Measurements from ENCODE around the gene NUP85. TPM values are rescaled to one million over a fixed set of nuclear protein-coding genes. Genes with fewer than 3 reads are reported as not detected.

The NUP85 gene
- total and polyA plus RNA-seq, 2 experiments from 2014 or later, result 59.4 to 114 TPM

DNA sequence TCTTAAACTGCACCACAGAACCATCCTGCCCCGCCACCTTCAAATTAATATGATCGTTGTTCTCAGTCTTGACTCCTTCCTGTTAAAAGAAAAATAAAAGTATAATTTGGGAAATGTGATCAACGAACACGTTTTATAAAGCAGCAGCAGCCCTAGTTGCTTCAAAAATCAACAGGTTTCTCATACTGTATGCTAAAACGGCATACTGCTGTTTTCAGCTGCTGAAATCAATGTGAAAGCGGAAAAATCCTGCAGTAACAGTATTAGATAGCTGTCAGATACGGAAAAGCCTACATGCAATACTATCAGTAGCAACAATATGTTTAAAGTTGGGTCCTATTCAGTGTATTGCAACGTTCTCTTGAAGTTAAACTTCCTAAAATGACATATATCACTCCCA is 24.4 kb upstream of the NUP85 start (continued):
- TF ChIP-seq, protein P1, sequence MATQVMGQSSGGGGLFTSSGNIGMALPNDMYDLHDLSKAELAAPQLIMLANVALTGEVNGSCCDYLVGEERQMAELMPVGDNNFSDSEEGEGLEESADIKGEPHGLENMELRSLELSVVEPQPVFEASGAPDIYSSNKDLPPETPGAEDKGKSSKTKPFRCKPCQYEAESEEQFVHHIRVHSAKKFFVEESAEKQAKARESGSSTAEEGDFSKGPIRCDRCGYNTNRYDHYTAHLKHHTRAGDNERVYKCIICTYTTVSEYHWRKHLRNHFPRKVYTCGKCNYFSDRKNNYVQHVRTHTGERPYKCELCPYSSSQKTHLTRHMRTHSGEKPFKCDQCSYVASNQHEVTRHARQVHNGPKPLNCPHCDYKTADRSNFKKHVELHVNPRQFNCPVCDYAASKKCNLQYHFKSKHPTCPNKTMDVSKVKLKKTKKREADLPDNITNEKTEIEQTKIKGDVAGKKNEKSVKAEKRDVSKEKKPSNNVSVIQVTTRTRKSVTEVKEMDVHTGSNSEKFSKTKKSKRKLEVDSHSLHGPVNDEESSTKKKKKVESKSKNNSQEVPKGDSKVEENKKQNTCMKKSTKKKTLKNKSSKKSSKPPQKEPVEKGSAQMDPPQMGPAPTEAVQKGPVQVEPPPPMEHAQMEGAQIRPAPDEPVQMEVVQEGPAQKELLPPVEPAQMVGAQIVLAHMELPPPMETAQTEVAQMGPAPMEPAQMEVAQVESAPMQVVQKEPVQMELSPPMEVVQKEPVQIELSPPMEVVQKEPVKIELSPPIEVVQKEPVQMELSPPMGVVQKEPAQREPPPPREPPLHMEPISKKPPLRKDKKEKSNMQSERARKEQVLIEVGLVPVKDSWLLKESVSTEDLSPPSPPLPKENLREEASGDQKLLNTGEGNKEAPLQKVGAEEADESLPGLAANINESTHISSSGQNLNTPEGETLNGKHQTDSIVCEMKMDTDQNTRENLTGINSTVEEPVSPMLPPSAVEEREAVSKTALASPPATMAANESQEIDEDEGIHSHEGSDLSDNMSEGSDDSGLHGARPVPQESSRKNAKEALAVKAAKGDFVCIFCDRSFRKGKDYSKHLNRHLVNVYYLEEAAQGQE (IDR thresholded peaks at IDR 0.05; ENCODE audit: unreplicated experiment), result no peak
- TF ChIP-seq NANOG (IDR thresholded peaks at IDR 0.05; ENCODE audit: borderline replicate concordance) (no peak), EZH2 (IDR thresholded peaks at IDR 0.05; ENCODE audit: low read depth, unreplicated experiment) (no peak), ZNF331 (CRISPR knock-in tag; IDR thresholded peaks at IDR 0.05; ENCODE audit: low read depth) (no peak), STAT1 (IDR thresholded peaks at IDR 0.05; ENCODE audit: unreplicated experiment) (no peak), CREB1 (CRISPR knock-in tag; IDR thresholded peaks at IDR 0.05; ENCODE audit: low read depth) (no peak), EZH2phosphoT487 (IDR thresholded peaks at IDR 0.05; ENCODE audit: unreplicated experiment) (no peak)
- TF ChIP-seq, protein P2, sequence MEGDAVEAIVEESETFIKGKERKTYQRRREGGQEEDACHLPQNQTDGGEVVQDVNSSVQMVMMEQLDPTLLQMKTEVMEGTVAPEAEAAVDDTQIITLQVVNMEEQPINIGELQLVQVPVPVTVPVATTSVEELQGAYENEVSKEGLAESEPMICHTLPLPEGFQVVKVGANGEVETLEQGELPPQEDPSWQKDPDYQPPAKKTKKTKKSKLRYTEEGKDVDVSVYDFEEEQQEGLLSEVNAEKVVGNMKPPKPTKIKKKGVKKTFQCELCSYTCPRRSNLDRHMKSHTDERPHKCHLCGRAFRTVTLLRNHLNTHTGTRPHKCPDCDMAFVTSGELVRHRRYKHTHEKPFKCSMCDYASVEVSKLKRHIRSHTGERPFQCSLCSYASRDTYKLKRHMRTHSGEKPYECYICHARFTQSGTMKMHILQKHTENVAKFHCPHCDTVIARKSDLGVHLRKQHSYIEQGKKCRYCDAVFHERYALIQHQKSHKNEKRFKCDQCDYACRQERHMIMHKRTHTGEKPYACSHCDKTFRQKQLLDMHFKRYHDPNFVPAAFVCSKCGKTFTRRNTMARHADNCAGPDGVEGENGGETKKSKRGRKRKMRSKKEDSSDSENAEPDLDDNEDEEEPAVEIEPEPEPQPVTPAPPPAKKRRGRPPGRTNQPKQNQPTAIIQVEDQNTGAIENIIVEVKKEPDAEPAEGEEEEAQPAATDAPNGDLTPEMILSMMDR (conservative IDR thresholded peaks at IDR 0.05; ENCODE audit: low read depth in 2 of 2), result no peak

DNA sequence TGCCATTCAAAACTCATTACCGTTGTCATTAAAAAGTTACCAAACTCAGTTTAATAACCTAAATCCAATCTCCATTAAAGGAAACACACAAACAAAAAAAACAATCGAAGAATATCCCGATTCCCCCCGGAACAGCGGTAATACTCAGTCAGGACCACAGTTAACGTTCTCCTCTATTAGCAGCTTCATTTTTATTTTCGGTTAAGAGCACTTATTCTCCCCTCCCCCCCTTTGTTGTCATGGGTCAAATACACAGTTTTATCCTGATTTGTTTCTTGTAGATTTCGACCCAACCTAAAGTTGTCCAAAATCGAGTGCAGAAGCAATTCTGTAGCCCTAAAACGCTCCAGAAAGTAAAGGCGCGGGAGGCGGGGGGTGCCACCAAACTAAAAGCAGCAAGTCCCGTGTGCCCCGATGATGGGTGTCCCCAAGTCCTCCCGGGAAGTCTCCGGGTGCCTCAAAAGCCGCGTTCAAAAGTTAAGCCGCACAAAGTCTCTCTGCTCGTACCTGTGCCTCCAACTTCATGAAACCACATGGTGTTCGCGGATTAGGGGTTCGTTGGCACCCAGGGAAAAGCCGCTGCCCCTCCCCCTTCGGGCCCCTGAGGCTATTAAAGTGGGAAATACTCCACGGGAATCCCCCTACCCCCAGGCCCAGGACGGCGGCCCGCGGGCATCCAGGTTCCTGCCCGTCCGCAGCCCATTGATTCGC is 23.7 kb upstream of the NUP85 start:
- Mint-ChIP-seq H3K27me3 (ENCODE audit: insufficient read depth, low read depth, poor library complexity) (peaks cover 14% of the 10 kb centered on the region), H3K9me3 (peaks cover 4% of the 10 kb centered on the region; the same call in 1 of the 3 replicates), H3K4me1 (peaks cover 21% of the 10 kb centered on the region), H3K36me3 (ENCODE audit: low read depth) (peaks cover 49% of the 10 kb centered on the region), H3K27ac (peak overlapping the region; percentile 72), H3K4me3 (peak overlapping the region; percentile 90)
- peak overlapping the region; percentile 85 for H3K4me3 ChIP-seq
- H3K27me3 ChIP-seq (ENCODE audit: insufficient read depth), result no peaks in the 10 kb centered on the region
- peaks cover 36% of the 10 kb centered on the region for H4K20me1 ChIP-seq (replicated peaks; ENCODE audit: insufficient read depth)
- peaks cover 28% of the 10 kb centered on the region for H3K36me3 ChIP-seq (ENCODE audit: insufficient read depth)
- H3K9me2 ChIP-seq (ENCODE audit: insufficient read depth), result no peaks in the 10 kb centered on the region
- ATAC-seq, result peak; percentile 19
- peaks cover 20% of the 10 kb centered on the region for H3F3A ChIP-seq (replicated peaks; ENCODE audit: low read depth)
- H3K4me1 ChIP-seq (ENCODE audit: insufficient read depth), result 0 out of 2 replicates have a peak, but pooled peaks cover 13% of the 10 kb centered on the region
- H3K27ac ChIP-seq (ENCODE audit: low read depth), result peak overlapping the region; percentile 96
- peak; percentile 39 for DNase-seq (ENCODE audit: low spot score)
- H2AFZ ChIP-seq, result no peak overlapping the region
- peaks cover 59% of the 10 kb centered on the region for H3K79me2 ChIP-seq (replicated peaks; ENCODE audit: insufficient read depth)
- H3K4me2 ChIP-seq, result peak overlapping the region; percentile 96
- TF ChIP-seq ZNF331 (CRISPR knock-in tag; IDR thresholded peaks at IDR 0.05; ENCODE audit: low read depth), result no peak
- TF ChIP-seq EZH2phosphoT487 (IDR thresholded peaks at IDR 0.05; ENCODE audit: unreplicated experiment), result no peak
- TF ChIP-seq, protein P3, sequence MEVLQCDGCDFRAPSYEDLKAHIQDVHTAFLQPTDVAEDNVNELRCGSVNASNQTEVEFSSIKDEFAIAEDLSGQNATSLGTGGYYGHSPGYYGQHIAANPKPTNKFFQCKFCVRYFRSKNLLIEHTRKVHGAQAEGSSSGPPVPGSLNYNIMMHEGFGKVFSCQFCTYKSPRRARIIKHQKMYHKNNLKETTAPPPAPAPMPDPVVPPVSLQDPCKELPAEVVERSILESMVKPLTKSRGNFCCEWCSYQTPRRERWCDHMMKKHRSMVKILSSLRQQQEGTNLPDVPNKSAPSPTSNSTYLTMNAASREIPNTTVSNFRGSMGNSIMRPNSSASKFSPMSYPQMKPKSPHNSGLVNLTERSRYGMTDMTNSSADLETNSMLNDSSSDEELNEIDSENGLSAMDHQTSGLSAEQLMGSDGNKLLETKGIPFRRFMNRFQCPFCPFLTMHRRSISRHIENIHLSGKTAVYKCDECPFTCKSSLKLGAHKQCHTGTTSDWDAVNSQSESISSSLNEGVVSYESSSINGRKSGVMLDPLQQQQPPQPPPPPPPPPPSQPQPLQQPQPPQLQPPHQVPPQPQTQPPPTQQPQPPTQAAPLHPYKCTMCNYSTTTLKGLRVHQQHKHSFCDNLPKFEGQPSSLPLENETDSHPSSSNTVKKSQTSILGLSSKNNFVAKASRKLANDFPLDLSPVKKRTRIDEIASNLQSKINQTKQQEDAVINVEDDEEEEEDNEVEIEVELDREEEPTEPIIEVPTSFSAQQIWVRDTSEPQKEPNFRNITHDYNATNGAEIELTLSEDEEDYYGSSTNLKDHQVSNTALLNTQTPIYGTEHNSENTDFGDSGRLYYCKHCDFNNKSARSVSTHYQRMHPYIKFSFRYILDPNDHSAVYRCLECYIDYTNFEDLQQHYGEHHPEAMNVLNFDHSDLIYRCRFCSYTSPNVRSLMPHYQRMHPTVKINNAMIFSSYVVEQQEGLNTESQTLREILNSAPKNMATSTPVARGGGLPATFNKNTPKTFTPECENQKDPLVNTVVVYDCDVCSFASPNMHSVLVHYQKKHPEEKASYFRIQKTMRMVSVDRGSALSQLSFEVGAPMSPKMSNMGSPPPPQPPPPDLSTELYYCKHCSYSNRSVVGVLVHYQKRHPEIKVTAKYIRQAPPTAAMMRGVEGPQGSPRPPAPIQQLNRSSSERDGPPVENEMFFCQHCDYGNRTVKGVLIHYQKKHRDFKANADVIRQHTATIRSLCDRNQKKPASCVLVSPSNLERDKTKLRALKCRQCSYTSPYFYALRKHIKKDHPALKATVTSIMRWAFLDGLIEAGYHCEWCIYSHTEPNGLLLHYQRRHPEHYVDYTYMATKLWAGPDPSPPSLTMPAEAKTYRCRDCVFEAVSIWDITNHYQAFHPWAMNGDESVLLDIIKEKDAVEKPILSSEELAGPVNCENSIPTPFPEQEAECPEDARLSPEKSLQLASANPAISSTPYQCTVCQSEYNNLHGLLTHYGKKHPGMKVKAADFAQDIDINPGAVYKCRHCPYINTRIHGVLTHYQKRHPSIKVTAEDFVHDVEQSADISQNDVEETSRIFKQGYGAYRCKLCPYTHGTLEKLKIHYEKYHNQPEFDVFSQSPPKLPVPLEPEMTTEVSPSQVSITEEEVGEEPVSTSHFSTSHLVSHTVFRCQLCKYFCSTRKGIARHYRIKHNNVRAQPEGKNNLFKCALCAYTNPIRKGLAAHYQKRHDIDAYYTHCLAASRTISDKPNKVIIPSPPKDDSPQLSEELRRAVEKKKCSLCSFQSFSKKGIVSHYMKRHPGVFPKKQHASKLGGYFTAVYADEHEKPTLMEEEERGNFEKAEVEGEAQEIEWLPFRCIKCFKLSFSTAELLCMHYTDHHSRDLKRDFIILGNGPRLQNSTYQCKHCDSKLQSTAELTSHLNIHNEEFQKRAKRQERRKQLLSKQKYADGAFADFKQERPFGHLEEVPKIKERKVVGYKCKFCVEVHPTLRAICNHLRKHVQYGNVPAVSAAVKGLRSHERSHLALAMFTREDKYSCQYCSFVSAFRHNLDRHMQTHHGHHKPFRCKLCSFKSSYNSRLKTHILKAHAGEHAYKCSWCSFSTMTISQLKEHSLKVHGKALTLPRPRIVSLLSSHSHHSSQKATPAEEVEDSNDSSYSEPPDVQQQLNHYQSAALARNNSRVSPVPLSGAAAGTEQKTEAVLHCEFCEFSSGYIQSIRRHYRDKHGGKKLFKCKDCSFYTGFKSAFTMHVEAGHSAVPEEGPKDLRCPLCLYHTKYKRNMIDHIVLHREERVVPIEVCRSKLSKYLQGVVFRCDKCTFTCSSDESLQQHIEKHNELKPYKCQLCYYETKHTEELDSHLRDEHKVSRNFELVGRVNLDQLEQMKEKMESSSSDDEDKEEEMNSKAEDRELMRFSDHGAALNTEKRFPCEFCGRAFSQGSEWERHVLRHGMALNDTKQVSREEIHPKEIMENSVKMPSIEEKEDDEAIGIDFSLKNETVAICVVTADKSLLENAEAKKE (CRISPR knock-in tag; IDR thresholded peaks at IDR 0.05), result no peak
- TF ChIP-seq JUNB (IDR thresholded peaks at IDR 0.05; ENCODE audit: unreplicated experiment), result no peak
- TF ChIP-seq CREB1 (CRISPR knock-in tag; IDR thresholded peaks at IDR 0.05; ENCODE audit: low read depth), result no peak
- TF ChIP-seq, protein P4, sequence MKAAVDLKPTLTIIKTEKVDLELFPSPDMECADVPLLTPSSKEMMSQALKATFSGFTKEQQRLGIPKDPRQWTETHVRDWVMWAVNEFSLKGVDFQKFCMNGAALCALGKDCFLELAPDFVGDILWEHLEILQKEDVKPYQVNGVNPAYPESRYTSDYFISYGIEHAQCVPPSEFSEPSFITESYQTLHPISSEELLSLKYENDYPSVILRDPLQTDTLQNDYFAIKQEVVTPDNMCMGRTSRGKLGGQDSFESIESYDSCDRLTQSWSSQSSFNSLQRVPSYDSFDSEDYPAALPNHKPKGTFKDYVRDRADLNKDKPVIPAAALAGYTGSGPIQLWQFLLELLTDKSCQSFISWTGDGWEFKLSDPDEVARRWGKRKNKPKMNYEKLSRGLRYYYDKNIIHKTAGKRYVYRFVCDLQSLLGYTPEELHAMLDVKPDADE (IDR thresholded peaks at IDR 0.05), result no peak
- no peak for TF ChIP-seq STAT1 (IDR thresholded peaks at IDR 0.05; ENCODE audit: unreplicated experiment)

Data from GM23338 (cell line).